ENCODE data around the gene MARCKSL1.

The MARCKSL1 gene

GRCh38 chr1:32338637-32339145, 2.7 kb upstream of the MARCKSL1 start:
- H3K27me3 ChIP-seq (ENCODE audit: insufficient read depth, poor library complexity, severe bottlenecking): no peaks in the 10 kb centered on the region
- ATAC-seq (ENCODE audit: low read depth): no peak
- DNase-seq (ENCODE audit: low spot score): no peak
- no peak overlapping the region for H3K27ac ChIP-seq (ENCODE audit: poor library complexity, severe bottlenecking)
- no peaks in the 10 kb centered on the region for H3K4me1 ChIP-seq (ENCODE audit: insufficient read depth, poor library complexity, severe bottlenecking)
- TF ChIP-seq, protein P1, sequence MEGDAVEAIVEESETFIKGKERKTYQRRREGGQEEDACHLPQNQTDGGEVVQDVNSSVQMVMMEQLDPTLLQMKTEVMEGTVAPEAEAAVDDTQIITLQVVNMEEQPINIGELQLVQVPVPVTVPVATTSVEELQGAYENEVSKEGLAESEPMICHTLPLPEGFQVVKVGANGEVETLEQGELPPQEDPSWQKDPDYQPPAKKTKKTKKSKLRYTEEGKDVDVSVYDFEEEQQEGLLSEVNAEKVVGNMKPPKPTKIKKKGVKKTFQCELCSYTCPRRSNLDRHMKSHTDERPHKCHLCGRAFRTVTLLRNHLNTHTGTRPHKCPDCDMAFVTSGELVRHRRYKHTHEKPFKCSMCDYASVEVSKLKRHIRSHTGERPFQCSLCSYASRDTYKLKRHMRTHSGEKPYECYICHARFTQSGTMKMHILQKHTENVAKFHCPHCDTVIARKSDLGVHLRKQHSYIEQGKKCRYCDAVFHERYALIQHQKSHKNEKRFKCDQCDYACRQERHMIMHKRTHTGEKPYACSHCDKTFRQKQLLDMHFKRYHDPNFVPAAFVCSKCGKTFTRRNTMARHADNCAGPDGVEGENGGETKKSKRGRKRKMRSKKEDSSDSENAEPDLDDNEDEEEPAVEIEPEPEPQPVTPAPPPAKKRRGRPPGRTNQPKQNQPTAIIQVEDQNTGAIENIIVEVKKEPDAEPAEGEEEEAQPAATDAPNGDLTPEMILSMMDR (IDR thresholded peaks at IDR 0.05; ENCODE audit: poor library complexity, severe bottlenecking): no peak
- no peaks in the 10 kb centered on the region for H3K9me3 ChIP-seq (ENCODE audit: severe bottlenecking)
- no peaks in the 10 kb centered on the region for H3K36me3 ChIP-seq (ENCODE audit: low read depth)
- no peak overlapping the region for H3K4me3 ChIP-seq (ENCODE audit: severe bottlenecking)

DNA sequence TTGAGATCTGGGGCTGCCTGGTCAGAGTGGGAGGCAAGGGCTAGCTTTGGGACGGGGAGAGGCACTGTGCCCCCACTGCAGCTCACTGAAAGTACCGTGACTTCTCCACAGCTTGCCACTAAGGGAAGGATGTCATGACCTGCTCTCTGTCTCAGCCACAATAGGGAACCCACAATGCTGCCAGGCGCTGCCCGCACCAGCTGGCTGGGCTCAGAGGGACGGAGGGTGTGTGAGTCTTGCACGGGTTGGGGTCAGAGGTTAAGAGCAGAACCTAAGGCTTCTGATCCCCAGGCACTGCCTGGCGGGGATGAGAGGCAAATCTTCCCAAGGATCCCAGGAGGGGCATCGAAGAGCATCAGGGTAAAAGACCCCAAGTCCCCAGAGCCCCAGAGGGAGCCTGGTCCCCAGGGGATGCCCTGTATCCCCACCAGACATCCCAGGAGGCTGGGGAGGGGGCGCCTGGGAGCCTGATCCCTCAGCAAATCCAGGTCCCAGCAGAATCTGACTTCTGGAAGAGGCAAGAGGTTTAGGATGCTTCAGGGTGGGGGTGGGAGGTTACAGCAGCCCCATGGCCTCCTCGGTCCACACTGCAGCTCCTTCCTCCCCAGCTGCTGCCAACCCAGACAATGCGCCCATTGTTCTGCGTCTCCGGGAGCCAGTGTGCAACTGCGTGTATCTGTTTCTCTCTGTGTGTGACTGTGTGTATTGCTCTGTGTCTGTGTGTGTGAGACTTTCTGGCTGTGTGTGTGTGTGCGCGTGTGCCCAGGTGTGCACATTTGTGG, 2.0 kb upstream of the MARCKSL1 start:
- TF ChIP-seq, protein P1 (IDR thresholded peaks at IDR 0.05; ENCODE audit: poor library complexity, severe bottlenecking): no peak
- Histone ChIP-seq H3K9me3 (ENCODE audit: severe bottlenecking) (no peaks in the 10 kb centered on the region), H3K4me1 (ENCODE audit: insufficient read depth, poor library complexity, severe bottlenecking) (no peaks in the 10 kb centered on the region), H3K27ac (ENCODE audit: poor library complexity, severe bottlenecking) (no peak overlapping the region), H3K36me3 (ENCODE audit: low read depth) (peaks cover under 1% of the 10 kb centered on the region; the same call in 1 of the 2 replicates), H3K27me3 (ENCODE audit: insufficient read depth, poor library complexity, severe bottlenecking) (no peaks in the 10 kb centered on the region), H3K4me3 (ENCODE audit: severe bottlenecking) (no peak overlapping the region)
- no peak for DNase-seq (ENCODE audit: low spot score)
- ATAC-seq (ENCODE audit: low read depth): no peak

DNA sequence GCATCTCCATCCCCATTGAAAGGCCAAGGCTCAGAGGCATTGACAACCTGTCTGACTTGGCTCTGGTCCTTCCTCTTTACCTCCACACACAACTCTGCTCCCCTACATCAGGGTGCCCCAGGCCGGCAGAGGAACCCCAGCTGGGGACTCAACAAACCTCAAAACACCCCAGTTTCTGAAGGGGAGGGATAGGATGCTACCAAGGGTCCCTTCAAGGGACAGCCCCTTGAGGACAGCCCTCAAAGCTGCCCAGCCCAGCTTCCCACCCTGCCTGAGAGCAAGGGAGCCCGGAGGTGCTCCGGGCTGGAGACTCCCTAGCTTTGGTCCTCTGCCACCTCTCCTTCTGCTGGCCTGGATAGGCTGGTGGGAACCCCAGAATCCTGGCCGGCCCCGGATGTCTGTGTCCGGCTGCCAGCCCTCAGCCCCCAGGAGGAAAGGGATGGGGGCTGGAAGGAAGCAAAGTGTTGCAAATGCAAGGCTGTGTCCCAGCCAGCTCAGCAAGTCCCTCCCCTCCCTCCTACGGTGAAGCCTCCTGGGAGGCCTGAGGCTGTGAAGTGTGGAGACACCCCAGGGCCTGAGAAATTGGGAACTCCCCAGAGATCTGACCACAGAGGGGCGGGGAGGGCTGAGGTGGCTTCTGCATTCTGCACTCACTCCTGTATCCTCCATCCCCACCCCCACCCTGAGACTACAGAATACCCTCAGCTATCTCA, 1.1 kb upstream of the MARCKSL1 start:
- Histone ChIP-seq H3K36me3 (ENCODE audit: low read depth) (peaks cover 8% of the 10 kb centered on the region), H3K9me3 (ENCODE audit: severe bottlenecking) (no peaks in the 10 kb centered on the region), H3K4me1 (ENCODE audit: insufficient read depth, poor library complexity, severe bottlenecking) (peaks cover 5% of the 10 kb centered on the region), H3K27me3 (ENCODE audit: insufficient read depth, poor library complexity, severe bottlenecking) (no peaks in the 10 kb centered on the region), H3K4me3 (ENCODE audit: severe bottlenecking) (no peak overlapping the region), H3K27ac (ENCODE audit: poor library complexity, severe bottlenecking) (no peak overlapping the region)
- DNase-seq (ENCODE audit: low spot score) (no peak), ATAC-seq (ENCODE audit: low read depth) (no peak)
- TF ChIP-seq, protein P1 (IDR thresholded peaks at IDR 0.05; ENCODE audit: poor library complexity, severe bottlenecking): no peak

DNA sequence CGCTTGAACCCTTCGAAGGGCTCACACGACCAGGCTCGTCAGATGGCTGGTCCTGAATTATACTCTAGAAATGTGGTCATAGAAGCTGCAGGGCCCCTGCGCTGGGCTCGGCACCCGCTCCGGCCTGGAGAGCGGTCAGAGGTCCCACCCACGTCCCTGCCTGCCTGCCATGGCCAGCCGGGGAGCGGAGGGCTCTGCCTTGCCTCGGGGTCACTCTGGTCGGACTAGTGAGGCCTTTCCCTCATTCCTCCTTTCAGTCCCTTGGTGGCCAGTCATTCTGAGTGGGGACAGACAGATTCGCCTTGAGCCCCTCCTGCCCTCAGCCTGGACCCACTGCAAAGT, 529 bp upstream of the MARCKSL1 start:
- H3K9me3 ChIP-seq (ENCODE audit: severe bottlenecking): no peaks in the 10 kb centered on the region
- H3K36me3 ChIP-seq (ENCODE audit: low read depth): peaks cover 8% of the 10 kb centered on the region
- no peak overlapping the region for H3K4me3 ChIP-seq (ENCODE audit: severe bottlenecking)
- no peak overlapping the region for H3K27ac ChIP-seq (ENCODE audit: poor library complexity, severe bottlenecking)
- H3K4me1 ChIP-seq (ENCODE audit: insufficient read depth, poor library complexity, severe bottlenecking): peaks cover 5% of the 10 kb centered on the region
- DNase-seq (ENCODE audit: low spot score) (no peak), ATAC-seq (ENCODE audit: low read depth) (no peak)
- no peaks in the 10 kb centered on the region for H3K27me3 ChIP-seq (ENCODE audit: insufficient read depth, poor library complexity, severe bottlenecking)
- TF ChIP-seq, protein P1 (IDR thresholded peaks at IDR 0.05; ENCODE audit: poor library complexity, severe bottlenecking): no peak

GRCh38 chr1:32335535-32335789, 571 bp downstream of the MARCKSL1 start:
- Histone ChIP-seq H3K27me3 (ENCODE audit: insufficient read depth, poor library complexity, severe bottlenecking) (no peaks in the 10 kb centered on the region), H3K27ac (ENCODE audit: poor library complexity, severe bottlenecking) (peak overlapping the region; percentile 39), H3K4me3 (ENCODE audit: severe bottlenecking) (peak overlapping the region; percentile 75), H3K9me3 (ENCODE audit: severe bottlenecking) (no peaks in the 10 kb centered on the region), H3K36me3 (ENCODE audit: low read depth) (peaks cover 8% of the 10 kb centered on the region), H3K4me1 (ENCODE audit: insufficient read depth, poor library complexity, severe bottlenecking) (peaks cover 5% of the 10 kb centered on the region)
- TF ChIP-seq, protein P1 (IDR thresholded peaks at IDR 0.05; ENCODE audit: poor library complexity, severe bottlenecking): peak; percentile 64
- DNase-seq (ENCODE audit: low spot score) (no peak), ATAC-seq (ENCODE audit: low read depth) (no peak)
